Upper lobe of left lung (tissue), 4 donors: ENCODE measurements around the gene BCAS3.

Source experiments
- CTCF ChIP-seq, 6 experiments: fragments of 450-650 bp in 4 of 6; fragments of 200-600 bp in 2 of 6; sonication (generic) in 2 of 6; IDR thresholded peaks; one replicate each; pipeline ENCODE4 v1.5.1; 2016 to 2019; ENCODE audit warnings: antibody characterized with exemption in 6 of 6
- EP300 ChIP-seq, 4 donors: sonication (generic); formaldehyde crosslinking; IDR thresholded peaks; one replicate each; pipeline ENCODE4 v1.5.1; 2017; ENCODE audit warnings: antibody characterized with exemption in 4 of 4, control low read depth in 2 of 4
- POLR2A ChIP-seq, 4 donors: fragments of 450-650 bp; IDR thresholded peaks; one replicate each; pipeline ENCODE4 v1.5.1; 2016 to 2017; ENCODE audit warnings: antibody characterized with exemption in 4 of 4, mild to moderate bottlenecking in 2 of 4
- POLR2AphosphoS5 ChIP-seq, 2 donors: sonication (generic); formaldehyde crosslinking; IDR thresholded peaks; one replicate each; pipeline ENCODE4 v1.5.1; 2017; ENCODE audit warnings: antibody characterized with exemption in 2 of 2

- TF ChIP-seq CTCF (IDR thresholded peaks at IDR 0.05) = no peak
- TF ChIP-seq POLR2AphosphoS5 (IDR thresholded peaks at IDR 0.05) = no peak
- no peak for TF ChIP-seq POLR2A (IDR thresholded peaks at IDR 0.05)
- no peak for TF ChIP-seq EP300 (IDR thresholded peaks at IDR 0.05)
These were observed 688.5 kb downstream of the BCAS3 start for GRCh38 chr17:61366076-61366714.
